ENCODE results near the gene OR6C4. TPM values are rescaled to one million over a fixed set of nuclear protein-coding genes. Genes with fewer than 3 reads are reported as not detected.
"Not testable (repeated sequence)": the region's sequence is repeated elsewhere in the genome, so short reads cannot be mapped to it uniquely, and the experiment has no call there.

OR6C4 gene
- total RNA-seq, 3 donors from 2014 or later, result not detected

DNA sequence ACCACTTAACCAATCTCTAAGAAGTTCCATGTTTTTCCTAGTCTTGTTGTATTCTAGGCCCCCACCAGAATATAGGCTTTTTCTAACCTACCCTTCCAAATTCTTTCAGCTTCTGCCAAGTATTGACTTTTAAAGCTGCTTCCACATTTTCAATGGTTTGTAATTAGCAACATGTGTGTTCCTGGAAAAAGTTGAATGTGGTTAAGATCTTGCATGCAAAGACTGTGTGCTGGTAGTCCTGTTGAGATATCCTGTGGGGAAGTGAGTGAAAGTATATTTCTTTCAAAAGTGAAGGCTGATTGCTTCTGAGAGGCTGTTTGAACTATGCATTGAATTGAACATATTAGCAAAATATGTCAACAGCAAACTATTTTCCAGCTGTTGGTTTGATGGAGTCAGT is 646 bp upstream of the OR6C4 start:
- H3K4me3 ChIP-seq, result no peak overlapping the region
- H3K27ac ChIP-seq, result no peak overlapping the region
- H3K27me3 ChIP-seq, result no peaks in the 10 kb centered on the region
- H3K9me3 ChIP-seq, result peaks cover 0 to 11% of the 10 kb centered on the region in 2 donors
- no peak for DNase-seq (ENCODE audit: low spot score in 2 of 2)
- H3K4me1 ChIP-seq, result no peaks in the 10 kb centered on the region
- intact Hi-C loops (cut with DNase I; ENCODE audit: low total_unique reads), result no loop called here
- TF ChIP-seq POLR2A (IDR thresholded peaks at IDR 0.05), result no peak
- TF ChIP-seq, protein P1, sequence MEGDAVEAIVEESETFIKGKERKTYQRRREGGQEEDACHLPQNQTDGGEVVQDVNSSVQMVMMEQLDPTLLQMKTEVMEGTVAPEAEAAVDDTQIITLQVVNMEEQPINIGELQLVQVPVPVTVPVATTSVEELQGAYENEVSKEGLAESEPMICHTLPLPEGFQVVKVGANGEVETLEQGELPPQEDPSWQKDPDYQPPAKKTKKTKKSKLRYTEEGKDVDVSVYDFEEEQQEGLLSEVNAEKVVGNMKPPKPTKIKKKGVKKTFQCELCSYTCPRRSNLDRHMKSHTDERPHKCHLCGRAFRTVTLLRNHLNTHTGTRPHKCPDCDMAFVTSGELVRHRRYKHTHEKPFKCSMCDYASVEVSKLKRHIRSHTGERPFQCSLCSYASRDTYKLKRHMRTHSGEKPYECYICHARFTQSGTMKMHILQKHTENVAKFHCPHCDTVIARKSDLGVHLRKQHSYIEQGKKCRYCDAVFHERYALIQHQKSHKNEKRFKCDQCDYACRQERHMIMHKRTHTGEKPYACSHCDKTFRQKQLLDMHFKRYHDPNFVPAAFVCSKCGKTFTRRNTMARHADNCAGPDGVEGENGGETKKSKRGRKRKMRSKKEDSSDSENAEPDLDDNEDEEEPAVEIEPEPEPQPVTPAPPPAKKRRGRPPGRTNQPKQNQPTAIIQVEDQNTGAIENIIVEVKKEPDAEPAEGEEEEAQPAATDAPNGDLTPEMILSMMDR (IDR thresholded peaks at IDR 0.05), result no peak
- TF ChIP-seq POLR2AphosphoS5 (IDR thresholded peaks at IDR 0.05), result no peak
- no peaks in the 10 kb centered on the region for H3K36me3 ChIP-seq

DNA sequence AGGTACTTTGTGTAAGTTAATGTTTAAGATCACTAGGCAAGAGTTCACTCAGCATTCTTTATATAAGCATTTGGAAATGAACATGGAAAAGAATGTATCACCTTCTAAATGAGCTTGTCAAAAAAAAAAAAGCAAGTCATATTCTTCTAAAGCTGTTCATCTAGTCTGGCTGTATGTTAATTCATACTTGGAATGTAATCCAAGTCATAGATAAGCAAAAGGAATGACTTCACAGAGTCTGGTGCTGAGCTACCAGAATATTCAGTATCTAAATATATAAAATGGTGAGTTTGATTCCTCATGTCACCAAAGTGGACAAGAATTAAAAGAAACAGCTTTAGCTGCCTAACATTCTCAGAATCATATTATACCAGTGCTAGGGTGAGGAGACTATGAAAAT is 4.9 kb downstream of the OR6C4 start:
- H3K27ac ChIP-seq, result no peak overlapping the region
- no peaks in the 10 kb centered on the region for H3K36me3 ChIP-seq
- DNase-seq (ENCODE audit: low spot score in 2 of 2), result no peak
- peaks cover 8 to 21% of the 10 kb centered on the region in 2 donors for H3K9me3 ChIP-seq
- intact Hi-C loops (cut with DNase I; ENCODE audit: low total_unique reads), result no loop called here
- H3K4me3 ChIP-seq, result no peak overlapping the region
- TF ChIP-seq POLR2A (IDR thresholded peaks at IDR 0.05), result no peak
- TF ChIP-seq, protein P1 (IDR thresholded peaks at IDR 0.05), result no peak
- TF ChIP-seq POLR2AphosphoS5 (IDR thresholded peaks at IDR 0.05), result no peak
- no peaks in the 10 kb centered on the region for H3K27me3 ChIP-seq
- no peaks in the 10 kb centered on the region for H3K4me1 ChIP-seq

DNA sequence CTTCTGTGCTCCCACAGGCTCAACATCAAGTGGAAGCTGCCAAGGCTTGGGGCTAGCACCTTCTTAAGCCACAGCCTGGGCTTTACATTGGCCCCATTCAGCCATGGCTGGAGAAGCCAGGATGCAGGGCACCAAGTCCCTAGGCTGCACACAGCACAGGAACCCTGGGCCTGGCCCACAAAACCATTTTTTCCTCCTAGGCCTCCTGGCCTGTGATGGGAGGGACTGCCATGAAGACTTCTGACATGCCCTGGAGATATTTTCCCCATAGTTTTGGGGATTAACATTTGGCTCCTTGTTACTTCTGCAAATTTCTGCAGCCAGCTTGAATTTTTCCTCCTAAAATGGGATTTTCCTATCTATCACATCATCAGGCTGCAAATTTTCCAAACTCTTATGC is 20.7 kb downstream of the OR6C4 start:
- intact Hi-C loops (cut with DNase I; ENCODE audit: low total_unique reads); DNase-seq (ENCODE audit: low spot score in 2 of 2); H3K4me1 ChIP-seq; H3K4me3 ChIP-seq; H3K27ac ChIP-seq; H3K27me3 ChIP-seq; H3K36me3 ChIP-seq: not testable (repeated sequence)
- peaks cover 18 to 41% of the 10 kb centered on the region in 2 donors for H3K9me3 ChIP-seq

DNA sequence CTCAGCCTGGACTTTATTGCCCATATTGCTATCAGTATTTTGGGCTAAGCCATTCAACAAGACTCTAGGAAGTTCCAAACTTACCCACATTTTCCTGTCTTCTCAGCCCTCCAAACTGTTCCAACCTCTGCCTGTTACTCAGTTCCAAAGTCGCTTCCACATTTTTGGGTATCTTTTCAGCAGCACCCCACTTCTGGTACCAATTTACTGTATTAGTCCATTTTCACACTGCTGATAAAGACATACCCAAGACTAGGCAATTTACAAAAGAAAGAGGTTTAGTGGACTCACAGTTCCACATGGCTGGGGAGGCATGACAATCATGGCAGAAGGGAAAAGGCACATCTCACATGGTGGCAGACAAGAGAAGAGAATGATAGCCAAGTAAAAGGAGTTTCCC is 21.3 kb downstream of the OR6C4 start:
- H3K36me3 ChIP-seq; DNase-seq (ENCODE audit: low spot score in 2 of 2); H3K27ac ChIP-seq; H3K4me1 ChIP-seq; H3K27me3 ChIP-seq; H3K4me3 ChIP-seq; intact Hi-C loops (cut with DNase I; ENCODE audit: low total_unique reads): not testable (repeated sequence)
- peaks cover 18 to 41% of the 10 kb centered on the region in 2 donors for H3K9me3 ChIP-seq

DNA sequence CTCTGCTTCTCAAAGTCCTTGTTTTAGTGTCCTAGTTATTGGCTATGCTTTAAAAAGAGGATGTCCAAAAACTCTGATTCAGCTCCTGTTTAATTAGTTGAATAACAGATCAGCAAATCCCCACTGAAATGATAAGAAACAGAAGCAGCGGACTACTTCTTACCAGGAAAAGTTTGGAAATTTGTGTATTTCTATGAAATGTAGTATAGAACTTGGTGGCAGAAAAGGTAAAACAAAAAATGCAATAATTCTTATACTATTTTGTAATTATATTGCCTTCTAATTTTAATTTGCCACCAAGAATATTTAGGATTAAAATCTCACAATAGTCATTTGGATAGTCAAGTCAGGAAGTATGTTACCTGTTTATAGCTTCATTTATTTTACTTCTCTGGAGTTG is 22.8 kb downstream of the OR6C4 start, which contains the start of gene OR2AP1:
Gene OR2AP1 (plus strand): TSS at position 301 of the 400 bp plus-strand sequence. CDS start 1,947 bp downstream, outside the sequence.
- no peak for TF ChIP-seq POLR2A (IDR thresholded peaks at IDR 0.05)
- TF ChIP-seq, protein P1 (IDR thresholded peaks at IDR 0.05), result no peak
- Histone ChIP-seq H3K4me1 (no peaks in the 10 kb centered on the region), H3K36me3 (no peaks in the 10 kb centered on the region), H3K27me3 (no peaks in the 10 kb centered on the region), H3K4me3 (no peak within 1 kb of the TSS), H3K27ac (no peak within 1 kb of the TSS), H3K9me3 (peaks cover 18 to 41% of the 10 kb centered on the region in 2 donors)
- DNase-seq (ENCODE audit: low spot score in 2 of 2), result no peak
- intact Hi-C loops (cut with DNase I; ENCODE audit: low total_unique reads), result no loop called here

DNA sequence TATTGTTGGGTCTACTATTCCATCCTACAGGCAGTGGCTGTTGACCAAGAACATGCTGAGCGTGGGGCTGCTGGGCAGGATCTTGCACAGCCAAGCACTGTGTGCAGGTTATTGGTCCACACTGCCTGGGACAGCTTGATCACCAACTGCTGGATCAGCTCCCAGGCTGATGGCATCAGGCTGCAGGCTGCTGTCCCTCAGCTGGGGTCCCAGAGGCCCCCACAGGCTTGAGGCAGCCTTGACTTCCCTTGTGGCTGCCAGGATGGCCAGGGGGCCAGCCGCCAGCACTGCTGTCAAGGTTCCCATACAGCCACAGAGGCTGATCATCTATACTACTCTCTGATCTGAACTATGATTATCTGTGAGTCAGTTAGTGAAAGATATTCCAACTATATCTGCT is 32.7 kb downstream of the OR6C4 start:
- no peaks in the 10 kb centered on the region for H3K27me3 ChIP-seq
- H3K4me3 ChIP-seq, result no peak overlapping the region
- no peaks in the 10 kb centered on the region for H3K4me1 ChIP-seq
- no peak overlapping the region for H3K27ac ChIP-seq
- no peaks in the 10 kb centered on the region for H3K9me3 ChIP-seq
- intact Hi-C loops (cut with DNase I; ENCODE audit: low total_unique reads), result no loop called here
- TF ChIP-seq, protein P1 (IDR thresholded peaks at IDR 0.05), result no peak
- TF ChIP-seq POLR2A (IDR thresholded peaks at IDR 0.05), result no peak
- no peak for TF ChIP-seq POLR2AphosphoS5 (IDR thresholded peaks at IDR 0.05)
- no peak for DNase-seq (ENCODE audit: low spot score in 2 of 2)
- no peaks in the 10 kb centered on the region for H3K36me3 ChIP-seq
